Activated CD8-positive, alpha-beta memory T cell treated with anti-CD3 and anti-CD28 coated beads, Interleukin-2, amount 10 ng/mL, durations not matched to agents 7 days and 5 days (primary cell): ENCODE data around the gene ST6GAL1. TPM values are rescaled to one million over a fixed set of nuclear protein-coding genes. Genes with fewer than 3 reads are reported as not detected.
A peak's percentile ranks its signal among the peaks of the same experiment; 100 is the strongest.
"Not testable (repeated sequence)": the region's sequence is repeated elsewhere in the genome, so short reads cannot be mapped to it uniquely, and the experiment has no call there.

Experiments used
- ATAC-seq: fragments of 150-1000 bp; cut with Tn5 transposase; one replicate; pipeline ENCODE4 v1.10.0; 2021; ENCODE audit warnings: moderate library complexity
- CTCF ChIA-PET: fragments of 350-600 bp; sonication (Branson Sonifier 250); formaldehyde crosslinking; loops from one replicate; lab custom pipeline; 2021; ENCODE audit warnings: antibody characterized with exemption; lab: Charles Lee
- DNase-seq: peaks from one replicate; pipeline ENCODE4 v3.0.0-alpha.2; 2020
- H3K27ac Mint-ChIP-seq: one replicate; pipeline ENCODE4 v1.8.0; 2021; ENCODE audit warnings: mild to moderate bottlenecking, mixed read lengths
- H3K27me3 Mint-ChIP-seq: one replicate; pipeline ENCODE4 v1.8.0; 2021; ENCODE audit warnings: mixed read lengths
- H3K36me3 Mint-ChIP-seq: one replicate; pipeline ENCODE4 v1.8.0; 2021; ENCODE audit warnings: mild to moderate bottlenecking, mixed read lengths
- H3K4me1 Mint-ChIP-seq: one replicate; pipeline ENCODE4 v1.8.0; 2021; ENCODE audit warnings: mixed read lengths
- H3K4me3 Mint-ChIP-seq: one replicate; pipeline ENCODE4 v1.8.0; 2021; ENCODE audit warnings: mild to moderate bottlenecking, moderate library complexity, mixed read lengths
- H3K9me3 Mint-ChIP-seq: one replicate; pipeline ENCODE4 v1.8.0; 2022; ENCODE audit warnings: low read depth, mixed read lengths
- total RNA-seq, 2 experiments: library from RNA; stranded (reverse); gene quantifications; one replicate each; pipeline ENCODE4 v1.2.3, GENCODE V29; 2021

Gene ST6GAL1
- total RNA-seq, 2 experiments from 2014 or later = 77.9 to 102 TPM

GRCh38 chr3:186953992-186954699 lies 23.8 kb downstream of the ST6GAL1 start:
- H3K9me3 Mint-ChIP-seq, ATAC-seq, DNase-seq, H3K4me3 Mint-ChIP-seq, H3K27me3 Mint-ChIP-seq: not testable (repeated sequence)
- Mint-ChIP-seq H3K27ac (peak overlapping the region; percentile 84), H3K4me1 (peaks cover 67% of the 10 kb centered on the region), H3K36me3 (peaks cover 68% of the 10 kb centered on the region)
- CTCF ChIA-PET = interaction anchor here (0.9 to 2.4 kb wide), 3 partner anchors 15 to 23 kb away, joined by 3 to 8 read pairs (median 4); no protein-coding TSS in a partner anchor

- Mint-ChIP-seq H3K27ac (peak overlapping the region; percentile 7), H3K27me3 (no peaks in the 10 kb centered on the region)
- no peak for ATAC-seq
Measured at GRCh38 chr3:186955898-186956696, 25.8 kb downstream of the ST6GAL1 start.

GRCh38 chr3:186959029-186959624 lies 28.8 kb downstream of the ST6GAL1 start:
- peaks cover 42% of the 10 kb centered on the region for H3K4me1 Mint-ChIP-seq
- no peaks in the 10 kb centered on the region for H3K9me3 Mint-ChIP-seq

More at GRCh38 chr3:186955898-186956696, 25.8 kb downstream of the ST6GAL1 start:
- H3K4me1 Mint-ChIP-seq = peaks cover 61% of the 10 kb centered on the region
- no peak for DNase-seq
- H3K9me3 Mint-ChIP-seq = peaks cover 6% of the 10 kb centered on the region
- CTCF ChIA-PET = interaction anchor here (0.6 to 1.6 kb wide), 3 partner anchors 10 to 194 kb away, joined by 3 to 4 read pairs (median 3); no protein-coding TSS in a partner anchor
- H3K36me3 Mint-ChIP-seq = peaks cover 56% of the 10 kb centered on the region
- H3K4me3 Mint-ChIP-seq = no peak overlapping the region

GRCh38 chr3:186960347-186960746 lies 30.0 kb downstream of the ST6GAL1 start:
- Mint-ChIP-seq H3K4me3 (no peak overlapping the region), H3K9me3 (no peaks in the 10 kb centered on the region), H3K27ac (no peak overlapping the region), H3K4me1 (peaks cover 35% of the 10 kb centered on the region), H3K36me3 (peaks cover 35% of the 10 kb centered on the region), H3K27me3 (no peaks in the 10 kb centered on the region)
- ATAC-seq = no peak
- CTCF ChIA-PET = interaction anchor here (1.0 to 2.0 kb wide), 4 partner anchors 20 to 111 kb away, joined by 3 to 9 read pairs (median 4); no protein-coding TSS in a partner anchor
- no peak for DNase-seq

More at GRCh38 chr3:186959029-186959624, 28.8 kb downstream of the ST6GAL1 start:
- Mint-ChIP-seq H3K27me3 (no peaks in the 10 kb centered on the region), H3K27ac (no peak overlapping the region), H3K36me3 (peaks cover 44% of the 10 kb centered on the region), H3K4me3 (no peak overlapping the region)
- DNase-seq = no peak
- CTCF ChIA-PET = interaction anchor here (1.0 to 2.0 kb wide), 3 partner anchors 91 to 154 kb away, joined by 3 to 9 read pairs (median 5); no protein-coding TSS in a partner anchor
- no peak for ATAC-seq

GRCh38 chr3:186962445-186962844 lies 32.1 kb downstream of the ST6GAL1 start:
- no peak for DNase-seq
- CTCF ChIA-PET = interaction anchor here (0.7 to 1.7 kb wide), 3 partner anchors 12 to 176 kb away, joined by 3 to 6 read pairs (median 3); no protein-coding TSS in a partner anchor
- H3K4me3 Mint-ChIP-seq = no peak overlapping the region
- H3K36me3 Mint-ChIP-seq = peaks cover 38% of the 10 kb centered on the region
- H3K27ac Mint-ChIP-seq = peak overlapping the region; percentile 18
- H3K4me1 Mint-ChIP-seq = peaks cover 26% of the 10 kb centered on the region
- H3K27me3 Mint-ChIP-seq = no peaks in the 10 kb centered on the region
- no peaks in the 10 kb centered on the region for H3K9me3 Mint-ChIP-seq
- no peak for ATAC-seq

- H3K27ac Mint-ChIP-seq = peak overlapping the region; percentile 29
- CTCF ChIA-PET = interaction anchor here (1.5 kb wide), 1 partner anchor 149 kb away, joined by 3 read pairs; no protein-coding TSS in a partner anchor
Measured at GRCh38 chr3:186963636-186964035, 33.3 kb downstream of the ST6GAL1 start.

GRCh38 chr3:186964071-186964470 lies 33.7 kb downstream of the ST6GAL1 start:
- DNase-seq = no peak
- Mint-ChIP-seq H3K27me3 (no peaks in the 10 kb centered on the region), H3K27ac (no peak overlapping the region), H3K36me3 (peaks cover 48% of the 10 kb centered on the region), H3K9me3 (no peaks in the 10 kb centered on the region), H3K4me3 (no peak overlapping the region), H3K4me1 (peaks cover 29% of the 10 kb centered on the region)
- no peak for ATAC-seq
- CTCF ChIA-PET = interaction anchor here (1.5 kb wide), 1 partner anchor 148 kb away, joined by 3 read pairs; no protein-coding TSS in a partner anchor

More at GRCh38 chr3:186963636-186964035, 33.3 kb downstream of the ST6GAL1 start:
- H3K4me1 Mint-ChIP-seq = peaks cover 29% of the 10 kb centered on the region
- H3K9me3 Mint-ChIP-seq = no peaks in the 10 kb centered on the region
- ATAC-seq (no peak), DNase-seq (no peak)
- no peaks in the 10 kb centered on the region for H3K27me3 Mint-ChIP-seq
- H3K36me3 Mint-ChIP-seq = peaks cover 47% of the 10 kb centered on the region
- no peak overlapping the region for H3K4me3 Mint-ChIP-seq

- H3K9me3 Mint-ChIP-seq = no peaks in the 10 kb centered on the region
- H3K36me3 Mint-ChIP-seq = peaks cover 52% of the 10 kb centered on the region
- H3K4me3 Mint-ChIP-seq = no peak overlapping the region
- CTCF ChIA-PET = interaction anchor here (1.5 kb wide), 1 partner anchor 148 kb away, joined by 3 read pairs; no protein-coding TSS in a partner anchor
- H3K4me1 Mint-ChIP-seq = peaks cover 33% of the 10 kb centered on the region
- no peak for DNase-seq
- no peaks in the 10 kb centered on the region for H3K27me3 Mint-ChIP-seq
- no peak overlapping the region for H3K27ac Mint-ChIP-seq
- no peak for ATAC-seq
Measured at GRCh38 chr3:186964616-186965015, 34.3 kb downstream of the ST6GAL1 start.

- no peak for ATAC-seq
- CTCF ChIA-PET = interaction anchor here (1.5 kb wide), 1 partner anchor 147 kb away, joined by 3 read pairs; no protein-coding TSS in a partner anchor
Measured at GRCh38 chr3:186965141-186965879, 35.0 kb downstream of the ST6GAL1 start.

GRCh38 chr3:186966406-186966805 lies 36.1 kb downstream of the ST6GAL1 start:
- DNase-seq (no peak), ATAC-seq (no peak)
- H3K27ac Mint-ChIP-seq = no peak overlapping the region
- peaks cover 54% of the 10 kb centered on the region for H3K36me3 Mint-ChIP-seq
- no peak overlapping the region for H3K4me3 Mint-ChIP-seq
- no peaks in the 10 kb centered on the region for H3K27me3 Mint-ChIP-seq
- peaks cover 26% of the 10 kb centered on the region for H3K4me1 Mint-ChIP-seq
- CTCF ChIA-PET = no interaction called here
- no peaks in the 10 kb centered on the region for H3K9me3 Mint-ChIP-seq

More at GRCh38 chr3:186965141-186965879, 35.0 kb downstream of the ST6GAL1 start:
- DNase-seq = no peak
- Mint-ChIP-seq H3K27me3 (no peaks in the 10 kb centered on the region), H3K36me3 (peaks cover 49% of the 10 kb centered on the region), H3K9me3 (no peaks in the 10 kb centered on the region), H3K4me1 (peaks cover 29% of the 10 kb centered on the region), H3K4me3 (no peak overlapping the region), H3K27ac (no peak overlapping the region)

- Mint-ChIP-seq H3K4me1 (peaks cover 21% of the 10 kb centered on the region), H3K27ac (peak overlapping the region; percentile 27), H3K36me3 (peaks cover 55% of the 10 kb centered on the region)
- DNase-seq, H3K4me3 Mint-ChIP-seq, H3K9me3 Mint-ChIP-seq, H3K27me3 Mint-ChIP-seq, ATAC-seq: not testable (repeated sequence)
- CTCF ChIA-PET = interaction anchor here (0.9 kb wide), 2 partner anchors 118 to 146 kb away, joined by 3 to 5 read pairs; no protein-coding TSS in a partner anchor
Measured at GRCh38 chr3:186967236-186967635, 36.9 kb downstream of the ST6GAL1 start.

GRCh38 chr3:186967686-186968085 lies 37.4 kb downstream of the ST6GAL1 start:
- DNase-seq (no peak), ATAC-seq (no peak)
- Mint-ChIP-seq H3K4me3 (no peak overlapping the region), H3K9me3 (no peaks in the 10 kb centered on the region), H3K36me3 (peaks cover 58% of the 10 kb centered on the region), H3K27me3 (no peaks in the 10 kb centered on the region), H3K27ac (peak overlapping the region; percentile 27), H3K4me1 (peaks cover 22% of the 10 kb centered on the region)
- CTCF ChIA-PET = interaction anchor here (0.9 kb wide), 2 partner anchors 118 to 146 kb away, joined by 3 to 5 read pairs; no protein-coding TSS in a partner anchor
